Measurements from ENCODE around the gene DNAJB1.
"Not testable (repeated sequence)": the region's sequence is repeated elsewhere in the genome, so short reads cannot be mapped to it uniquely, and the experiment has no call there.

DNAJB1 gene

GRCh38 chr19:14517840-14518505, at the start of gene DNAJB1:
Gene DNAJB1 (minus strand): TSS chr19:14518397. CDS start chr19:14518349, 48 bp downstream.
- peak; percentile 84 for DNase-seq

- DNase-seq: no peak
Measured at GRCh38 chr19:14567079-14567478, 48.9 kb upstream of the DNAJB1 start.

- DNase-seq: no peak
Measured at GRCh38 chr19:14566712-14567077, 48.5 kb upstream of the DNAJB1 start.

- DNase-seq: no peak
Measured at GRCh38 chr19:14565765-14566711, 47.8 kb upstream of the DNAJB1 start.

GRCh38 chr19:14565298-14565679, 47.1 kb upstream of the DNAJB1 start:
- DNase-seq: no peak

GRCh38 chr19:14564652-14565297, 46.6 kb upstream of the DNAJB1 start:
- DNase-seq: not testable (repeated sequence)

- peak; percentile 54 for DNase-seq
Measured at GRCh38 chr19:14563989-14564651, 45.9 kb upstream of the DNAJB1 start.

GRCh38 chr19:14563590-14563926, 45.4 kb upstream of the DNAJB1 start:
- DNase-seq: no peak

GRCh38 chr19:14562660-14563589, 44.7 kb upstream of the DNAJB1 start:
- DNase-seq: no peak

- DNase-seq: no peak
Measured at GRCh38 chr19:14561847-14562351, 43.7 kb upstream of the DNAJB1 start.

GRCh38 chr19:14561249-14561648, 43.1 kb upstream of the DNAJB1 start:
- no peak for DNase-seq

GRCh38 chr19:14560776-14561108, 42.5 kb upstream of the DNAJB1 start:
- DNase-seq: no peak

GRCh38 chr19:14559916-14560775, 41.9 kb upstream of the DNAJB1 start:
- DNase-seq: no peak

GRCh38 chr19:14558370-14559066, 40.3 kb upstream of the DNAJB1 start:
- no peak for DNase-seq

GRCh38 chr19:14556662-14557188, 38.5 kb upstream of the DNAJB1 start:
- DNase-seq: peak; percentile 47

GRCh38 chr19:14555918-14556661, 37.9 kb upstream of the DNAJB1 start:
- no peak for DNase-seq

GRCh38 chr19:14554382-14554812, 36.2 kb upstream of the DNAJB1 start:
- no peak for DNase-seq

GRCh38 chr19:14553939-14554243, 35.7 kb upstream of the DNAJB1 start:
- no peak for DNase-seq
